ENCODE measurements around the gene GPS1. TPM values are rescaled to one million over a fixed set of nuclear protein-coding genes. Genes with fewer than 3 reads are reported as not detected.
A peak's percentile ranks its signal among the peaks of the same experiment; 100 is the strongest.

The GPS1 gene
- total and polyA plus RNA-seq, 2 experiments from 2014 or later = 136 to 242 TPM

DNA sequence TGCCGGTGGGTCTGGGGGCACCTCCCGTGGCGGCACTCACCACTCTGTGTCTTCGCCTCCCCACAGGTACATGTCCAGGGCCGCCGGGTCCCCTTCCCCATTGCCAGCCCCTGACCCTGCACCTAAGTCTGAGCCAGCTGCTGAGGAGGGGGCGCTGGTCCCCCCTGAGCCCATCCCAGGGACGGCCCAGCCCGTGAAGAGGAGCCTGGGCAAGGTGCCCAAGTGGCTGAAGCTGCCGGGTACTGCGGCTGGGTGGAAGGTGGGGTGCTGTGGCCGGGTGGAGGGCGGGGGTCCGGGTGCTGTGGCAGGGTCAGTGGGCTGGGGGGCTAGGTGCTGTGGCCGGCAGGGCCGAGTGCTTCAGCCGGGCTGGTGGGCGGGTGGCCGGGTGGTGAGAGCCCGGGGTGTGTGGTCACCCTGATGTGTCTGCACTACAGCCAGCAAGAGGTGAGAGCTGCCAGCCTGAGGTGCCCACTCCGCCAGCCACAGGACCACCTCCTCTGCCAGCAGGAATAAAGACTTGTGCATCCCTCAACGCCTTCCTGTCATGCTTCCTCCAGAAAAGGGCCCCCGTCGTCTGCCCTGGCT lies 34.7 kb upstream of the GPS1 start:
- Histone ChIP-seq H3K79me2 (replicated peaks; ENCODE audit: insufficient read depth) (peaks cover 10% of the 10 kb centered on the region), H3K4me3 (no peak overlapping the region), H4K20me1 (replicated peaks; ENCODE audit: insufficient read depth) (peaks cover 3% of the 10 kb centered on the region), H3K27ac (ENCODE audit: low read depth) (peak overlapping the region; percentile 80; the same call in 1 of the 2 replicates), H2AFZ (no peak overlapping the region), H3K4me1 (ENCODE audit: insufficient read depth) (peaks cover 5% of the 10 kb centered on the region; the same call in 1 of the 2 replicates), H3K36me3 (ENCODE audit: insufficient read depth) (no peaks in the 10 kb centered on the region), H3K9me2 (ENCODE audit: insufficient read depth) (no peaks in the 10 kb centered on the region), H3K4me2 (no peak overlapping the region), H3K27me3 (ENCODE audit: insufficient read depth) (no peaks in the 10 kb centered on the region), H3F3A (replicated peaks; ENCODE audit: low read depth) (peaks cover 8% of the 10 kb centered on the region; the same call in 1 of the 2 replicates)
- H3K4me3 Mint-ChIP-seq = no peak overlapping the region
- H3K4me1 Mint-ChIP-seq = peaks cover 5% of the 10 kb centered on the region; the same call in 2 of the 3 replicates
- TF ChIP-seq, protein P1, sequence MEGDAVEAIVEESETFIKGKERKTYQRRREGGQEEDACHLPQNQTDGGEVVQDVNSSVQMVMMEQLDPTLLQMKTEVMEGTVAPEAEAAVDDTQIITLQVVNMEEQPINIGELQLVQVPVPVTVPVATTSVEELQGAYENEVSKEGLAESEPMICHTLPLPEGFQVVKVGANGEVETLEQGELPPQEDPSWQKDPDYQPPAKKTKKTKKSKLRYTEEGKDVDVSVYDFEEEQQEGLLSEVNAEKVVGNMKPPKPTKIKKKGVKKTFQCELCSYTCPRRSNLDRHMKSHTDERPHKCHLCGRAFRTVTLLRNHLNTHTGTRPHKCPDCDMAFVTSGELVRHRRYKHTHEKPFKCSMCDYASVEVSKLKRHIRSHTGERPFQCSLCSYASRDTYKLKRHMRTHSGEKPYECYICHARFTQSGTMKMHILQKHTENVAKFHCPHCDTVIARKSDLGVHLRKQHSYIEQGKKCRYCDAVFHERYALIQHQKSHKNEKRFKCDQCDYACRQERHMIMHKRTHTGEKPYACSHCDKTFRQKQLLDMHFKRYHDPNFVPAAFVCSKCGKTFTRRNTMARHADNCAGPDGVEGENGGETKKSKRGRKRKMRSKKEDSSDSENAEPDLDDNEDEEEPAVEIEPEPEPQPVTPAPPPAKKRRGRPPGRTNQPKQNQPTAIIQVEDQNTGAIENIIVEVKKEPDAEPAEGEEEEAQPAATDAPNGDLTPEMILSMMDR (conservative IDR thresholded peaks at IDR 0.05; ENCODE audit: low read depth in 2 of 2) = no peak
- TF ChIP-seq, protein P2, sequence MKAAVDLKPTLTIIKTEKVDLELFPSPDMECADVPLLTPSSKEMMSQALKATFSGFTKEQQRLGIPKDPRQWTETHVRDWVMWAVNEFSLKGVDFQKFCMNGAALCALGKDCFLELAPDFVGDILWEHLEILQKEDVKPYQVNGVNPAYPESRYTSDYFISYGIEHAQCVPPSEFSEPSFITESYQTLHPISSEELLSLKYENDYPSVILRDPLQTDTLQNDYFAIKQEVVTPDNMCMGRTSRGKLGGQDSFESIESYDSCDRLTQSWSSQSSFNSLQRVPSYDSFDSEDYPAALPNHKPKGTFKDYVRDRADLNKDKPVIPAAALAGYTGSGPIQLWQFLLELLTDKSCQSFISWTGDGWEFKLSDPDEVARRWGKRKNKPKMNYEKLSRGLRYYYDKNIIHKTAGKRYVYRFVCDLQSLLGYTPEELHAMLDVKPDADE (IDR thresholded peaks at IDR 0.05) = no peak
- TF ChIP-seq EZH2phosphoT487 (IDR thresholded peaks at IDR 0.05; ENCODE audit: unreplicated experiment) (no peak), JUNB (IDR thresholded peaks at IDR 0.05; ENCODE audit: unreplicated experiment) (no peak), ZNF331 (CRISPR knock-in tag; IDR thresholded peaks at IDR 0.05; ENCODE audit: low read depth) (no peak), POLR2AphosphoS5 (IDR thresholded peaks at IDR 0.05; ENCODE audit: low read depth) (no peak)
- H3K27ac Mint-ChIP-seq = no peak overlapping the region
- DNase-seq (ENCODE audit: low spot score) (no peak), ATAC-seq (no peak)
- H3K36me3 Mint-ChIP-seq (ENCODE audit: low read depth) = peaks cover 6% of the 10 kb centered on the region; the same call in 1 of the 3 replicates
- peaks cover 15% of the 10 kb centered on the region for H3K27me3 Mint-ChIP-seq (ENCODE audit: insufficient read depth, low read depth, poor library complexity)
- H3K9me3 Mint-ChIP-seq = no peaks in the 10 kb centered on the region

DNA sequence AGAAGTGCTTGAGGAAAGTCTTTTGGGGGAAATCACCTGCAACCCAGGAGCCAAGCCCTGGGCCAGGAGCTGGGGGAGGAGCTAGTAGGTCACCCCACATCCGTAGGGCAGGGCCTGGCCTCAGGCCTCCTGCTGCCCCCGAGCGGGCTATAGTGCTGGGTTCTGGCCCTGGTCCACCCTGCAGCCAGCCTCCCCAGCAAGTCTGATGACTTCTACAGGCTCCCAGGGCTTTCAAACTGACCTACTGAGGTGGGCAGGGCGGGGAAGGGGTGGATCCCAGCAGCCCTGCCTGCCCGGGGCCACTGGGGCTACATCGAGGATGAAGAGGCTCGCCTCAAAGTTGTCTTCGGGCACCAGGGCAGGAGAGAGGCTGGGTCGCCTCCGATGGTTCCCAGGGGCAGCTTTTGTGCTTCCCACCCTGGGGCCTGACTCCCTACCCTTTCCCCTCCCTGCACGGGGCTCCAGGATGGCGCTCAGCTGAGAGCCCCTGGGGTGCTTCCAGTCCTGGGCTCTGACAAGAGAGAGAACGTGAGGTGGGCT lies 34.0 kb upstream of the GPS1 start:
- Histone ChIP-seq H3K79me2 (replicated peaks; ENCODE audit: insufficient read depth) (peaks cover 15% of the 10 kb centered on the region), H3K36me3 (ENCODE audit: insufficient read depth) (no peaks in the 10 kb centered on the region), H3K27me3 (ENCODE audit: insufficient read depth) (no peaks in the 10 kb centered on the region), H3K27ac (ENCODE audit: low read depth) (peak overlapping the region; percentile 80; the same call in 1 of the 2 replicates), H3K4me2 (no peak overlapping the region), H3K9me2 (ENCODE audit: insufficient read depth) (no peaks in the 10 kb centered on the region), H3K4me3 (no peak overlapping the region), H3F3A (replicated peaks; ENCODE audit: low read depth) (peaks cover 8% of the 10 kb centered on the region; the same call in 1 of the 2 replicates), H4K20me1 (replicated peaks; ENCODE audit: insufficient read depth) (peaks cover 3% of the 10 kb centered on the region), H2AFZ (no peak overlapping the region), H3K4me1 (ENCODE audit: insufficient read depth) (peaks cover 5% of the 10 kb centered on the region; the same call in 1 of the 2 replicates)
- no peak for DNase-seq (ENCODE audit: low spot score)
- Mint-ChIP-seq H3K9me3 (no peaks in the 10 kb centered on the region), H3K4me3 (no peak overlapping the region), H3K27ac (no peak overlapping the region), H3K36me3 (ENCODE audit: low read depth) (peaks cover 6% of the 10 kb centered on the region; the same call in 1 of the 3 replicates), H3K27me3 (ENCODE audit: insufficient read depth, low read depth, poor library complexity) (peaks cover 15% of the 10 kb centered on the region), H3K4me1 (peaks cover 5% of the 10 kb centered on the region; the same call in 2 of the 3 replicates)
- TF ChIP-seq ZNF114 (CRISPR knock-in tag; IDR thresholded peaks at IDR 0.05) (no peak), EZH2phosphoT487 (IDR thresholded peaks at IDR 0.05; ENCODE audit: unreplicated experiment) (no peak), CREB1 (CRISPR knock-in tag; IDR thresholded peaks at IDR 0.05; ENCODE audit: low read depth) (no peak), STAT1 (IDR thresholded peaks at IDR 0.05; ENCODE audit: unreplicated experiment) (no peak)
- TF ChIP-seq, protein P2 (IDR thresholded peaks at IDR 0.05) = no peak
- no peak for ATAC-seq
